HT1080 (cell line): ENCODE data around the gene HNRNPA1. TPM values are rescaled to one million over a fixed set of nuclear protein-coding genes. Genes with fewer than 3 reads are reported as not detected.
"Not testable (repeated sequence)": the region's sequence is repeated elsewhere in the genome, so short reads cannot be mapped to it uniquely, and the experiment has no call there.

Source experiments
- DNase-seq: peaks from one replicate; pipeline ENCODE4 v3.0.0-alpha.2; 2015; ENCODE audit warnings: low read depth
- total RNA-seq: library from RNA; depleted of rRNA; stranded (reverse); fragments of >200 nt; shearing (Covaris generic); gene quantifications from 2 replicates; pipeline ENCODE4 v1.2.3, GENCODE V29; 2014

The HNRNPA1 gene
- total RNA-seq, 1 experiment from 2014 or later, result 660 TPM

DNA sequence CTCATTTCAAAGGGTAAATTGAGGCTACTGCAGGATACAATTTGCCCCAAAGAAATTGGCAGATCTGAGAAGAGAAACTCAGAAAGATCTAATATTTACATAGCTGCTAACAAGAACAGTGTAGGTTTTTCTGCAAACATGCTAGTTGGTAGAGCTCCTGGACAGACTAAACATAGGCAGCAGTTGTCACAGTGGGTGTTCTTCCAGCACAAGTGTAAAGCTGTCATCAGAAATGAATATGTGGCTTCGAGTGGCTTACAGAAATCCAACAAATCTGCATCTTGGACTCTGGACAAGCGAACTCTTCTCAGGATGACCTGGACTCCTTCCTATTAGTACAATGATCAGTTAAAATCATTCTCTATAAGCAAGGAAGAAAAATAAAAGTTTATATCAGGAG lies 6.5 kb upstream of the HNRNPA1 start:
- DNase-seq, result no peak

DNA sequence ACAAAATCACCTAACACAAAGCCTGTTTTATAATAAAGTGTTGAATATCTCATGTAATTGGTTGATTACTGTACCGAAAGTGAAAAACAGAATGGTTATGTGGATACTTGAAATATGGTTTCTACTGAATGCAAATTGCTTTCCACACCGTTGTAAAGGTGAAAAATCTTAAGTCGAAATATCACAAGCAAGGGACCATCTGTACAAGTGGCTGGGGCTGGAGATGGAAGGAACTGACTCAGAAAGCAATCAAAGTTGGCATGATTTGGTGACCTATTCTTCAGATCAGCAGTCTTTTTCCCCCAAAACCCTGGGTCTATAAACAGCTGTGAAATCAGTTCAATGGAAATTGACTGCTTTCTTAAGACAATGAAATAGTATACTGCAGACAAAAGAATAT lies 4.2 kb upstream of the HNRNPA1 start:
- DNase-seq, result no peak

DNA sequence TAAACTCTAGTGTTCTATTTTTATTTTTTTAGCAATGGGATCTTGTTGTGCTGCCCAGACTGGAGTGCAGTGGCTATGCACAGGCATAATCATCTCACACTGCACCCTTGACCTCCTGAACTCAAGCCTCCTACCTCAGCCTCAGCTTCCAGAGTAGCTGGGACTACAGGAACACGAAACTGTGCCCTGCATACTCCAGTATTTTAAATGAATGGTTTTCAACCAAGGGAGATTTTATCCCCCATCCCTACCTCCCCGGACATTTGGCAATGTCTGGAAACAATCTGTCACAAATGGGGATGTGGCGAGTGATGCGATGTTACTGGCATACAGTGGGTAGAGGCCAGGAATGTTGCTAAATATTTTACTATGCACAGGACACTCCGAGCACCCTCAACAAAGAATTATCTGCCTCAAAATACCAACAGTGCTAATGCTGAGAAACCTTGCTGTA lies 2.7 kb upstream of the HNRNPA1 start:
- no peak for DNase-seq

DNA sequence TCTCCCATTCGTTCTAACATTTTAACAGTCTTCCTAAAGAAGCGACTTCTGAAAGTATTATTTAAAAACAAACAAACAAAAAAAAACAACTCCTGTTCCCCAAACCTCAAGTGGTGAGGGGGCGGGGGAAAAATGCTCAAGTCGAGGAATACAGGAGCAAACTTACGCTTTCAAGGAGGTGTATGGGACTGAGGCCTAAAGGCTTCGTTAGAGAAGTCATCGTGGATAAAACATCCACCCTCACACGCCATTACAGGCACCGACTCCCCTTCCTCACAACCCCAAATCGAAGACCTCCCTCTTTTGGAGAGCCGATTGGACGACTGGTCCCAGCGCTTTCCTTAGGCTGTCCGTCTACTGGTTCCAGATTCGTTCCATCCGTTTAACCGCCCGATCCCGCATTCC lies 1.3 kb upstream of the HNRNPA1 start:
- DNase-seq, result no peak

DNA sequence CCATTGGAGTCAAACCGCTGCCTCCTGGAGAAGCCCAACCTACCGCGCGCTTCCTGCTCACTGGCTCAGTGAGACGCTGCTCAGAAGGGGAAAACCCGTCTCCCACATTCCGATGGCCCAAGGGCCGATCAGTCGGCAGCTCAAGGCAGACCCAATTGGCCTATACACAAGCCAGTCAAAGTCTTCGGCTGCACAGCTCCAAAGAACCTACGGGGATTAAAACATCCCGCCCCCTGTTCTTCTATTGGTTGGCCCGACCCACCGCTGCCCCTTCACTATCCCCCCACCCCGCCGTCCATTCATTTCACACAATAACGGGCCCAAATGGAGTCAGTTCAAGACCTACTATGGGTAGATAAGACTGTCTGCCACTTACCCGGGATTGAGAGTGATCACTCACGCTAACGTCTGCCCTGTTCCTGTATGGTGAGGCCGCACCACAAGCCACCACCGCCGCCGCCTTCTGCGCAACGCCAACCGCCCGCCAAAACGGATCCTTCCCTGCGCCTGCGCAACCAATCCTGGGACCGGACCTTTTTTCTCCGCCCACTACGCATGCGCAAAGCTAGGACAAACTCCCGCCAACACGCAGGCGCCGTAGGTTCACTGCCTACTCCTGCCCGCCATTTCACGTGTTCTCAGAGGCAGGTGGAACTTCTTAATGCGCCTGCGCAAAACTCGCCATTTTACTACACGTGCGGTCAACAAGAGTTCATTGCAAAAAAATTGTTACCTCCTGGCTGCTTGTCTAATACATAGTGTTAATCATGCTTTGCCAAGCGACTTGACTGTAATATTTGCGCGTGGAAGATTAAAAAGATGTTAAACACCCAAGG lies 676 bp upstream of the HNRNPA1 start, which contains the start of gene CBX5:
Gene CBX5 (minus strand): TSS at position 491 of the 836 bp plus-strand sequence. CDS start 22,472 bp downstream, outside the sequence.
- DNase-seq, result peak; percentile 99

DNA sequence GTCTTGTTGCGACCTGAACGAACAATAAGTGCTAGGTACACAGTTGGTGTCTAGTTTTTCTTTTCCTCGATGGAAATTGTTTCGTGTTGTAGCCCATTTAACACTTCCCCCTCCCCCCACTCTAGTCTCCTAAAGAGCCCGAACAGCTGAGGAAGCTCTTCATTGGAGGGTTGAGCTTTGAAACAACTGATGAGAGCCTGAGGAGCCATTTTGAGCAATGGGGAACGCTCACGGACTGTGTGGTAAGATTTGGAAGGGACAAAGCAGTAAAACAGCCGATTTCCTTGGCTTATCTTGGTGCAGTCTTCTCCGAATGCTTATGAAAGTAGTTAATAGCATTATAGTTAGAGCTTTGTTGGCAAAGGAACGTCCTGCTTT lies 724 bp downstream of the HNRNPA1 start:
- not testable (repeated sequence) for DNase-seq

DNA sequence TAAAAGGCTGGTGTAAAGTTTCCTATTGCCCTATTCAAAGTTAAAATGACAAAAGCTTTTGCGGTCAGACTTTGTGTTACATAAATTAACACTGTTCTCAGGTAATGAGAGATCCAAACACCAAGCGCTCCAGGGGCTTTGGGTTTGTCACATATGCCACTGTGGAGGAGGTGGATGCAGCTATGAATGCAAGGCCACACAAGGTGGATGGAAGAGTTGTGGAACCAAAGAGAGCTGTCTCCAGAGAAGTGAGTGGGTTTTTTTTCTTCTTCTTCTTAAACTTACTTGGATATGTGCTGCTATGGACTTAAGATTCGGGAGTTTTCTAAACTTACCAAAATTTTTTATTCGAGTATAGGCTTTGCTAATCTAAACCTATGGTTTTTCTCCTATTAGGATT lies 1.2 kb downstream of the HNRNPA1 start:
- not testable (repeated sequence) for DNase-seq

DNA sequence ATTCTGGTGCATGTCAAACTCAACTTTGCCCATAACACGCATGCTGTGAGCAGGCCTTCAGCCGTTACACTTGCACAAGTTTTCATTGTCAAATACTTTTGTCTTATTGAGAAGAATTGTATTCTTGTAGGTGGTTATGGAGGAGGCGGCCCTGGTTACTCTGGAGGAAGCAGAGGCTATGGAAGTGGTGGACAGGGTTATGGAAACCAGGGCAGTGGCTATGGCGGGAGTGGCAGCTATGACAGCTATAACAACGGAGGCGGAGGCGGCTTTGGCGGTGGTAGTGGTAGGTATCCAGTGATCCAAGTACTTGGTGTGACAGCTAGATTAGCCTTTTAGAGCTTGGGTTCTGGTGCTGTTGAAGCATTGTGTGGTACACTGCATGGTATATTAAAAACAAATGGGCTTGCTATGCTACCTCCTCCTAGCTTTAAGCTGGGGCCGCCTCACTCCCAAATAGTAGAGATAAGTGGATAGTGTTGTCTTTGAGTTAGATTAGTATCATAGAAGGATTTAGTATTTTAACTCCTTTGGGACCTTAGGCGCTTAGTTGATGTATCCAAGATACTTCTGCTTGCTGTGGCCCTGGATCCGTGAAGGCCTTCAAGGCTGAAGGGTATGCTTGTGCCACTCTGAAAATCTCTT lies 2.5 kb downstream of the HNRNPA1 start:
- DNase-seq, result no peak

DNA sequence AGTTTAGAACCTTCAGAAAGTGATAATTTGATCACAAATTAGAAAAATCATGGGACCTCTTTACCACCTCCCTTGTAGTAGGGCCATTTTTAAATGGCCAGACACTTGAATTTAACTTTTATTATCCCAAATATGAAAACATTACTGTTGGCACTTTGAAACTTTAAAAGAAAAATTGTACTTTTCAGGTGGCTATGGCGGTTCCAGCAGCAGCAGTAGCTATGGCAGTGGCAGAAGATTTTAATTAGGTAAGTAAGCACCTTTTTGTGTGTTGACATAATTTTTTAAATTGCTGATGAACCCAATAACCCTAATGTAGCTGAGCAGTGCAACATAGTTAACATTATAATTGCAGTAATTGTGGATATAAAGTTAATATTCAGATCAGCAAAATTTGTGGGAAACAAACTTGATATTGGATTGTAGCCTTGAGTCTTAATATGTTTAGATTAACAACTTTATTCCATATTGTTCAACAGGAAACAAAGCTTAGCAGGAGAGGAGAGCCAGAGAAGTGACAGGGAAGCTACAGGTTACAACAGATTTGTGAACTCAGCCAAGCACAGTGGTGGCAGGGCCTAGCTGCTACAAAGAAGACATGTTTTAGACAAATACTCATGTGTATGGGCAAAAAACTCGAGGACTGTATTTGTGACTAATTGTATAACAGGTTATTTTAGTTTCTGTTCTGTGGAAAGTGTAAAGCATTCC lies 3.7 kb downstream of the HNRNPA1 start:
- not testable (repeated sequence) for DNase-seq

DNA sequence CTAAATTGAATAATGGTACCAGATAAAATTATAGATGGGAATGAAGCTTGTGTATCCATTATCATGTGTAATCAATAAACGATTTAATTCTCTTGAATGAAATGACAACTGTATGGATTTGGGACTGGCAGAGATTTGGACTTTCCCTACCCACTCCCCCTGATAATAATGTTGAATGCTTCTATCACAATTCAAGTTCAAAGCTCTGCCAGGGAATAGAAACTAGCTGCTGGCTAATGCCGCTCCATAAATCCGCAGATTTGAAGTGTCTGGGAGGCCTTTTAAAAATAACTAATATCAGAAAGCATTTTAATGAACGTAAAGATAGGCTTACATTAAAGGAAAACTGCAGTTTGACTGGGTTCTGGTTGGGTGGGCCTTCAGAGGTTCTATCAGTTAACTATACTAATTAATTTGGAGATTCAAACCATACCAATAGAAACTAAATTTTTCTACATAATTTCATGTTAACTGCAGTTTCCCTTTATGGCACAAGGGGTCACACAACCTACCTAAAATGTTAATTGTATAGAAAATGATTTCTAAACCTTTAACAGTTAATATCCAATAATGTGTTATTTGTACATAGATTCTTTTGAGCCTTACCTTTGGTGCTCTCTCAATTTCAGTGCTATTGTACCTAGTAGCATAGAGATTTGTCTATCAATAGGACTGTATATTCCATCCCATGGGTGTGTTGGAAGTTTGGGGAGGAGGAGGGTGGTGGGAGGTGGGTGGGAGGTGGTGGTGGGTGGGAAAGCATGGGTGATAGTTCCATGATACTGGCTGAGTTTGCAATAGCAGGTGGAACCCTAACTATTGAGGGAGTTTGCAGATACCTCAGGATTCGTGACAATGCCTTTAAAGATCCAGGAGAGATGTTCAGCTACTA lies 4.9 kb downstream of the HNRNPA1 start:
- DNase-seq, result no peak

DNA sequence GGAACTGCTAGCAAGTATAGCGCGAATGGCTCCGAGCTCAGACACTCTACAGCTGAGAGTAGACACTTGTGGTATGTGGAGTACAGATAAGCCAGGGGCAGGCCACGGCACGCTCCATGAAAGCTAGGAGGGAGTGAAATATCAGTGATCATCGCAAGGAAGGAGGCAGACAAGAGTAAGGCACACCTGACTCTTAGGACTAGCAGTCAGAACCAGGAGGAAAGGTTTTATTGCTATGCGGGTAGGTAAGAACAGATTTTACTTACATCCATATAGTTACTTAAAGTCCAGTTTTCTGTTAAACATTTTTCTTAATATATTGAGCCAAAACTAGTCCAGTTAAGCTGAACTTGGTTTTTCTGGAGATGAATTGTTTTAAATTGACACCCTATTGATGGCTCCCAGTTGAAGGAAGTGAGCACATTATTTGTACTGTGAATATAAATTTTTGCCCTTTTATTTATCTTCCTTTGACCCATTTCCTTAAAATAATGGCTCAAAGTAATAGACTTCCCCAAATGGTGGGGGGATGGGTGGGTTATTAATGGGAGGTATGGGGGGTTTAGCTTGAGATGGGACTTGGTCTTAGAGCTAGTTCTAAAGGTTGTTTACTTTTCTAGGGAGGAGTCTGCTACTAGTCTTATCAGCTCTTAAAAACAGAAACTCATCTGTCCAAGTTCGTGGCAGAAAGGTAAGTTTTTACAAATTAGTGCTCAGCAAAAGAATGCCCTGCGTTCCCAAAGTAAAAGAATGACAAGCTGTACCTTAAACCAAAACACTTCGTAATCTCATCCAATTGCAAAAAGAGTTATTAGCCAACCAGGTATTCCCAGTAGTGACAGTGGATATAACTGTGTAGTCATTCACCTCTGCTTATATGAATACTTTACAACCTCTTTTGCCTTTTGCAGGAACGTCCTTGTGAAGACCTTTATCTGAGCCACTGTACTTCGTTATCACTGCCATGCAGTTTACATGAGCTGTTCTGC lies 5.8 kb downstream of the HNRNPA1 start:
- no peak for DNase-seq

DNA sequence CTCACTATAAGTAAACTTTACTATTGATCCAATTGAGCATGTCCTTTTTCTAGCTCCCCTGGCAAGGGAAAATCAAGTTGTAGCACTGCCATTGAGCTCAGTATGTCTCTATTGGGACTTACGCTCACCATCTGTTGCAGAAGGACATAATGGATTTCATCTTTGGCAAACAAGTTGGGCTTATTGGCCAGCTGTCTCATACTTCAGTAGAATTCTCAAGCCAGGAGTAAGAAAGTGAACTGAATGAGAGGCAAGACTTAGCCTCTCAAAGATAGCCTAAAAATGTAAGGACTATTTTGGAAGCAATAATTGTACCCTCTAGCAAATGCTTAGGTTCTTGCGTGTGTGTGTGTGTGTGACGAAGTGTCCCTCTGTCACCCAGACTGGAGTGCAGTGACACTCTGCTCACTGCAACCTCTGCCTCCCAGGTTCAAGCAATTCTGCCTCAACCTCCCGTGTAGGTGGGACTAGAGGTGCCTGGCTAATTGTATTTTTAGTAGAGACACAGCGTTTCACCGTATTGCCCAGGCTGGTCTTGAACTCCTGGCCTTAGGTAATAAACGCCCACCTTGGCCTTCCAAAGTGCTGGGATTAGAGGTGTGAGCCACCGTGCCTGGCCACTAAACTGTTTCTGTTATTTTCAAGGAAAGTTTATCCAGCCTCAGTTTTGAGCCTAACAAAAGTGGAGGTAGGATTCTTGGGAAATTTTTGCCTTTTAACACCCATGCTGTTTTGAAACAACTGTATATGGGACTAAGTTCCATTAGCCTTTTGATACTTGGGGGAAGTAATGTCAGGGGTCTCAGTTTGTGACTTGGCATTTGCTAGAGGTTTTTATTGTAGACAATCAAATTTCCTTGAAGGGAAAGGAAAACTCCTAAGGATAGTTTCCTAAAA lies 7.0 kb downstream of the HNRNPA1 start:
- DNase-seq, result no peak

DNA sequence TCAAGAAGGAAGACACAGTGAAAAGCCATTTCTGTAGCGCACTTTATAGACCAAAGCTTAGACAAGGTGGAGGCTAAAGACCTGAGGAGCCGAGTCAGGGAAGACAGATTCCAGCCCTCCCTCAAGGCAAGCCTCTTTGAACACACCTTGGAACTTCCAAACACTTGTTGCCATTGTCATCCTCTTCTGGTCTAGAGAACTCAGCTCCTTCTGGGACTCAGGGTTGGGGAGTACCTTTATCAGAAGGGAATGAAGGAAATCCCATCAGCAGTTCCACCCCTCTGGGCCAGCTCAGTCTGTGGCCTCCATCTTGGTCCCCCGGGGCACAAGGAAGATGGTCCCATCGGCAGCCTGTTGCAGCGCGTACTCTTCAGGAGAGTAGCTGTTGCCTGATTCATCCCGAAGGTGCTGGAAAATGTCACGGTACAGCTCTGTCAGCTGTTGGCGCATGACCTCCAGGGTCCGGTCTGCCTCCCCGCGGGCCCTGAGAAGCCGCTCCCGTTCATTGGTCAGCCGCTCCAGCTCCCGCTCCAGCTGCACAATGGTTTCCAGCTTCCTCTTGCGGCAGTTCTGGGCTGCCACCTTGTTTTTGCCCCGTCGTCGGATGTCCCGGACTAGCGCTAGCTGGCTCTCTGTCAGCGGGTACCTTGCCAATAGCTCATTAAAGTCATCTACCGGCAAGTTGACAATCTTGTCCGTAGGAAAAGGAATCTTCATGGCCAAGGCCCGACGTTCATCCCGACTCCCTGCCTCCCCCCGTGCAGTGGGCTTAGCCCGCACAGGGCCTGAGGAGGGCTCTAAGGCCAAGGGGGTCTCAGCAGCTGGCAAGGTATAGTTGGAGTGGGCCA lies 11.8 kb downstream of the HNRNPA1 start:
- no peak for DNase-seq

DNA sequence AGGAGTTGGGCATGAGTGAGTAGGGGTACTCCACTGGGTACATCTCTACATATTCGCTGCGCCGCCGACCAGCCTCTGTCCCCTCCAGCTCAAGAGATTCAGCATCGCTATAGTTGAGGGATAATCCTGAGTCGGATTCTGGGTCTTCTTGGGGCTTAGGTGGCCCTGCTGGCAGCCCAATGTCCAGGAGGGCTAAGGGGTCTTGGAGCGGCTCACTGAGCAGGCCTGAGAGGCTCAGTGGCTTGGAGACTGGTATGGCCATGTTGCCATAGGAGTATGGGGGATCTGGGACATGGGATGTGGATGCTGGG lies 12.4 kb downstream of the HNRNPA1 start:
- DNase-seq, result no peak

DNA sequence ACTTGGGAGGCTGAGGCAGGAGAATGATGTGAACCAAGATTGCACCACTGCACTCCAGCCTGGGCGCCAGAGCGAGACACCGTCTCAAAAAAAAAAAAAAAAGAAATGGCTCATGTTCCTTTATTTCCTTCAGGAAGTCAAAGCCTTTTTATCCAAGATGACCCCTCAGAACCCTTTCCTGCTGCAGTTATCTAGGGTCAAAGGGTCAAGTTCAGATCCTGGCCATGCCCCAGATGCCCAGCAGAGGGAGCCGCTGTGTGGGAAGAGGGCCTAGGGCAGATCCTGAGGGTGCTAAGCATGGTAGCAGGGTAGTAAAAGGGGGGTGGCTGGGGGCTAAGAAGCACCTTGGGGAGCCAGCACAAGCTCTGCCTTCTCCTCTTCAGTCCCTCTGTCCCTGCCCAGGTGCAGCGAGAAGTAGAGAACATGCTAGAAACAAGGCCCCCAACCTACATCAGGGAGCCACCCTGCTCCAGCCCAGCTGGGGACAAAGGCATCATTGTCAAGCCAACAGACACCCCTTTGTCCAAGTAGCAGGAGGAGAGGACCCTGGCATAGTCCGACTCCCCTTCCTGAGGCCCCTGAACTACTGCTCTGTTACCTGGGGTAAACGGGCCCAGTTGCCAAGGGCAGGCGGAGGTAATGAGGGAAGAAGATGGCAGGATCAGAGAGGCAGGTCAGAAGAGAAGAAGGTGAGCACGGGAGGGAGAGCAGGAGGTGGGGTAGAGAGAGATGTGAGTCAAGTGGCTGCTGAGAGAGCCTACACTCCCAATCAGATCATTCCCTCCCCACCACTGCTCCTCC lies 13.8 kb downstream of the HNRNPA1 start:
- DNase-seq, result no peak

DNA sequence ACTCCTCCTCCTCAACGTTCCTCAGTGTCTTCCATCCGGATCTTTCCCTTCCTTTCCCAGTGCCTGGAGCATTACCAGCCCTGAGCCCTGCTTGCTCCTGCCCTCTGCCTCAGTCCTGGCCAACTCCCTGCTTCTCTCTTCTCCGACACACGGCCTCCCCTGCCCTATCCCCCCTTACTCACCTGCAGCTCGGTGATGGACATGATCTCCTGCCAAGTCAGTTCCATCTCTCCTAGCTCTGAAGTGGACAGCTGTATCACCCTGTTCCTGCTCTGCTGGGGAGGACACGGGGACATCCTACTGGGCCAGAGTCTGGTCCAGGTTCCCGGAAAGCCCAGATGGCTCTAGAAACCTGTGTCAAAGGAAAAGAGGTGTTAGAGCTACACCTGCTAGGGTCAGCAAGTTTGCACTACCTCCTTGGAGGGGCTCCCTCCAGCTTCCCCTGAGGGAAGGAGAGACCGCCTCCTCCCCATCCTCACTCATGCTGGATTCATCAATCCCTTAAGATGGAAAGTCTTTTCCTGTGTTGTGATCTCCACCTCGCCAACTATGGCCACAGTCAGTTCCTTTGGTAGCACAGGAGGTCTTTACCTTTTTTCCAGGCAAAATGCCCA lies 14.5 kb downstream of the HNRNPA1 start:
- DNase-seq, result no peak
